Neural cell (in vitro differentiated cells): ENCODE results near the gene OSBPL5. TPM values are rescaled to one million over a fixed set of nuclear protein-coding genes. Genes with fewer than 3 reads are reported as not detected.

ENCODE experiments used
- H2AFZ ChIP-seq: fragments of 200-600, 300-800 bp; sonication (generic), shearing (Covaris generic); 2 replicates; pipeline ENCODE4 v1.6.0; 2014; ENCODE audit warnings: low read depth, mild to moderate bottlenecking, antibody characterized with exemption, low read length, moderate library complexity
- H3F3A ChIP-seq: fragments of 200-600 bp; shearing (Covaris generic); 2 replicates; pipeline ENCODE4 v1.6.1; 2016; ENCODE audit warnings: mild to moderate bottlenecking, moderate library complexity, mixed read lengths, antibody characterized with exemption, low read length; ENCODE audit not compliant: insufficient read depth, poor library complexity, severe bottlenecking
- H3K27ac ChIP-seq: fragments of 200-600, 300-800 bp; sonication (generic), shearing (Covaris generic); 2 replicates; pipeline ENCODE4 v1.5.1; 2014; ENCODE audit warnings: mild to moderate bottlenecking, low read length, moderate library complexity
- H3K27me3 ChIP-seq: fragments of 300-800, 200-600 bp; sonication (generic), shearing (Covaris generic); 2 replicates; pipeline ENCODE4 v1.6.0; 2014; ENCODE audit warnings: mild to moderate bottlenecking, low read depth, low read length, moderate library complexity; ENCODE audit not compliant: insufficient read depth
- H3K36me3 ChIP-seq: fragments of 300-800, 200-600 bp; sonication (generic), shearing (Covaris generic); 2 replicates; pipeline ENCODE4 v1.5.1; 2014; ENCODE audit warnings: mild to moderate bottlenecking, antibody characterized with exemption, low read length, moderate library complexity; ENCODE audit not compliant: insufficient read depth
- H3K4me2 ChIP-seq: fragments of 300-800, 200-600 bp; sonication (generic), shearing (Covaris generic); 2 replicates; pipeline ENCODE4 v1.6.0; 2014; ENCODE audit warnings: mild to moderate bottlenecking, low read length
- H3K4me3 ChIP-seq: fragments of 300-800, 200-600 bp; sonication (generic), shearing (Covaris generic); 2 replicates; pipeline ENCODE4 v1.5.1; 2014; ENCODE audit warnings: mild to moderate bottlenecking, low read length, moderate library complexity
- H3K79me2 ChIP-seq: fragments of 200-600 bp; shearing (Covaris generic); replicated peaks from 2 replicates; pipeline ENCODE4 v1.6.0; 2014; ENCODE audit warnings: mild to moderate bottlenecking, low read length, moderate library complexity; ENCODE audit not compliant: insufficient read depth
- H3K9ac ChIP-seq: fragments of 300-800, 200-600 bp; sonication (generic), shearing (Covaris generic); 2 replicates; pipeline ENCODE4 v1.6.1; 2016; ENCODE audit warnings: mild to moderate bottlenecking, low read length, mixed read lengths
- H3K9me2 ChIP-seq: fragments of 200-600 bp; shearing (Covaris generic); 2 replicates; pipeline ENCODE4 v1.6.1; 2016; ENCODE audit warnings: mild to moderate bottlenecking, low read length, mixed read lengths; ENCODE audit not compliant: insufficient read depth
- H3K9me3 ChIP-seq: fragments of 200-600, 300-800 bp; sonication (generic), shearing (Covaris generic); 2 replicates; pipeline ENCODE4 v1.6.1; 2016; ENCODE audit warnings: mild to moderate bottlenecking, mixed run types, low read length, moderate library complexity, mixed read lengths
- H4K20me1 ChIP-seq: fragments of 200-600 bp; shearing (Covaris generic); 2 replicates; pipeline ENCODE4 v1.6.1; 2016; ENCODE audit warnings: mild to moderate bottlenecking, mixed run types; ENCODE audit not compliant: insufficient read depth
- EP300 ChIP-seq: fragments of 450-650 bp; conservative IDR thresholded peaks from 2 replicates; pipeline ENCODE4 v1.6.1; 2014; ENCODE audit warnings: antibody characterized with exemption, mild to moderate bottlenecking, moderate library complexity; ENCODE audit not compliant: poor library complexity, severe bottlenecking
- EZH2 ChIP-seq: fragments of 200-600, 300-800 bp; shearing (Covaris generic), sonication (generic); IDR thresholded peaks from 2 replicates; pipeline ENCODE4 v1.6.1; 2014; ENCODE audit warnings: antibody characterized with exemption, low read length, borderline replicate concordance, mild to moderate bottlenecking; ENCODE audit not compliant: insufficient read depth, poor library complexity, severe bottlenecking
- MXI1 ChIP-seq: fragments of 450-650 bp; conservative IDR thresholded peaks from 2 replicates; pipeline ENCODE4 v1.6.1; 2014; ENCODE audit warnings: antibody characterized with exemption, mild to moderate bottlenecking; ENCODE audit not compliant: poor library complexity, severe bottlenecking
- POLR2AphosphoS5 ChIP-seq: IDR thresholded peaks from 2 replicates; pipeline ENCODE4 v1.6.1; 2012
- RAD21 ChIP-seq: fragments of 450-650 bp; conservative IDR thresholded peaks from 2 replicates; pipeline ENCODE4 v1.6.1; 2014; ENCODE audit warnings: antibody characterized with exemption, mild to moderate bottlenecking, moderate library complexity
- SMC3 ChIP-seq: fragments of 450-650 bp; conservative IDR thresholded peaks from 2 replicates; pipeline ENCODE4 v1.6.1; 2014; ENCODE audit warnings: antibody characterized with exemption, mild to moderate bottlenecking, moderate library complexity; ENCODE audit not compliant: poor library complexity
- TAF1 ChIP-seq: IDR thresholded peaks from 2 replicates; pipeline ENCODE4 v1.6.1; 2012; ENCODE audit warnings: low read depth
- polyA plus RNA-seq: library from polyadenylated mRNA; depleted of rRNA; stranded (reverse); fragments of >200 nt; gene quantifications from 2 replicates; pipeline ENCODE4 v1.2.3, GENCODE V29; 2014
- TF ChIP-seq, protein P1 (sequence below): IDR thresholded peaks from 2 replicates; pipeline ENCODE4 v1.6.1; 2012; ENCODE audit warnings: borderline replicate concordance
- TF ChIP-seq, protein P2 (sequence below): fragments of 450-650 bp; IDR thresholded peaks from 2 replicates; pipeline ENCODE4 v1.5.1; 2014; ENCODE audit warnings: antibody characterized with exemption, mild to moderate bottlenecking, moderate library complexity; ENCODE audit not compliant: poor library complexity, severe bottlenecking

The OSBPL5 gene
- polyA plus RNA-seq, 1 donor from 2014 or later: 49.1 TPM

DNA sequence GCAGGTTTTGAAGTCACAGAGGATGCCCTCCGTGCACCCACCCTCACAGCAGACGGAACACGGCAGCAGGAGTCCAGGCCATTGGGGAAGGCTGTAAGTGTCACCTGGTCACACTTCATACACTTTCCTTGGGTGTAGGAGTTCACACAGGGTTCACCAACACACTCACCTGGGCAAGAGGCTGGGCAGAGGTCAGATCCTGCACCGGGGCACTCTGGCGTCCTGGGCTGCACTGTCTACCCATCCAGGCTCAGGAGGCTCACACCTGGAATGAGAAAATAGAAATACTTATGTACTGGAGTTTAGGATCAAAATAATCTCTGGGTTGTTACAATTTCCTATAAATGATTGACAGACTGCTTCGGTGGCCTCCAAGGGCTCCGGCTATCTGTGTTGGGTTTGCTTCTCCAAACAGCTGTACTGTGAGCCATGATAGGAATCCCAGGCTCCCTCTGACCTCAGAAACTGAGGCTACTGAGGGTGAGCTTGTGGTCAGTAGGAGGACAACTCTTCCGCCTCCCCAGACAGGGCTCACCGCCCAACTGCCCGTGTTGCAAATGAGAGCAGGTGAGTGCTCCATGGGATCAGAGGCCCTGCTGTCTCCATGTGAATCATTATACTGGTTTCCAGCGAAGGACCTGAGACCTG is 87.8 kb downstream of the OSBPL5 start:
- no peaks in the 10 kb centered on the region for H3K36me3 ChIP-seq

DNA sequence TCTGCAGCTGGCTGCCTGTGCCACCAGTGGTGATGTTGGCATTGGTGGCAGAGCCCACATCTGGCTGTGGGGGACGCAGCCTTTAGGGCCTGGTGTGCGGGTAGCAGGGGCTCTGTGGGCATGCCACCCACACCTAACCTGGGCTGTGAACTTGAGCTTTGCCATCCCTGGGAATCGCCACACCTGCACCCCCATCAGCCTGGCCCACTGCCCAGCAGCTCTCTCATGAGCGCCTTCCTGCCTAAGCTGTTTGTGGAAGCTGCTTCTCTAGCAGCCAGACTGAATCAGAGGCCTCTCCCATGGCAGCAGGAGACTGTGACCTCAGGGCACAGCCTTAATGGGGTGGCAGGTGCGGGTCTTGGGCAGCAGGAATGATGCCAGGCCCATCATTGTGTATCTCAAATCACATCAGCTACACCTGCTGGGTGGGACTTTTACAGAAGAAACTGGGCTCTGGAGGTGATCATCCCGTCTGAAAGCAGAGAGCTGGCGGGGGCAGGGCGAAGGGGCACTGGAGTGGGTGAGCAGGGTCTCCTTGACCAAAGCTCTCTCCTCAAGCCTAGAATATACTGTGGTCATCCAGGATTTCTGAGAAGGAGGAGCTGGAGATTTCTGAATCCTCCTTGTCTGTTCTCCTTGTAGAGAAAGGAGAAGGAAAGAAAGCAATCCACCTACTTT is 90.1 kb downstream of the OSBPL5 start:
- Histone ChIP-seq H3K9me3 (no peaks in the 10 kb centered on the region), H4K20me1 (no peaks in the 10 kb centered on the region), H3K4me2 (no peak overlapping the region), H3K27ac (no peak overlapping the region), H3K79me2 (no peaks in the 10 kb centered on the region), H3K9ac (no peak overlapping the region), H3K27me3 (no peaks in the 10 kb centered on the region), H2AFZ (no peak overlapping the region), H3F3A (no peaks in the 10 kb centered on the region), H3K9me2 (no peaks in the 10 kb centered on the region), H3K4me3 (no peak overlapping the region), H3K36me3 (no peaks in the 10 kb centered on the region)
- TF ChIP-seq, protein P1, sequence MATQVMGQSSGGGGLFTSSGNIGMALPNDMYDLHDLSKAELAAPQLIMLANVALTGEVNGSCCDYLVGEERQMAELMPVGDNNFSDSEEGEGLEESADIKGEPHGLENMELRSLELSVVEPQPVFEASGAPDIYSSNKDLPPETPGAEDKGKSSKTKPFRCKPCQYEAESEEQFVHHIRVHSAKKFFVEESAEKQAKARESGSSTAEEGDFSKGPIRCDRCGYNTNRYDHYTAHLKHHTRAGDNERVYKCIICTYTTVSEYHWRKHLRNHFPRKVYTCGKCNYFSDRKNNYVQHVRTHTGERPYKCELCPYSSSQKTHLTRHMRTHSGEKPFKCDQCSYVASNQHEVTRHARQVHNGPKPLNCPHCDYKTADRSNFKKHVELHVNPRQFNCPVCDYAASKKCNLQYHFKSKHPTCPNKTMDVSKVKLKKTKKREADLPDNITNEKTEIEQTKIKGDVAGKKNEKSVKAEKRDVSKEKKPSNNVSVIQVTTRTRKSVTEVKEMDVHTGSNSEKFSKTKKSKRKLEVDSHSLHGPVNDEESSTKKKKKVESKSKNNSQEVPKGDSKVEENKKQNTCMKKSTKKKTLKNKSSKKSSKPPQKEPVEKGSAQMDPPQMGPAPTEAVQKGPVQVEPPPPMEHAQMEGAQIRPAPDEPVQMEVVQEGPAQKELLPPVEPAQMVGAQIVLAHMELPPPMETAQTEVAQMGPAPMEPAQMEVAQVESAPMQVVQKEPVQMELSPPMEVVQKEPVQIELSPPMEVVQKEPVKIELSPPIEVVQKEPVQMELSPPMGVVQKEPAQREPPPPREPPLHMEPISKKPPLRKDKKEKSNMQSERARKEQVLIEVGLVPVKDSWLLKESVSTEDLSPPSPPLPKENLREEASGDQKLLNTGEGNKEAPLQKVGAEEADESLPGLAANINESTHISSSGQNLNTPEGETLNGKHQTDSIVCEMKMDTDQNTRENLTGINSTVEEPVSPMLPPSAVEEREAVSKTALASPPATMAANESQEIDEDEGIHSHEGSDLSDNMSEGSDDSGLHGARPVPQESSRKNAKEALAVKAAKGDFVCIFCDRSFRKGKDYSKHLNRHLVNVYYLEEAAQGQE: no peak
- TF ChIP-seq RAD21 (no peak), TAF1 (no peak), EZH2 (no peak), EP300 (no peak), MXI1 (no peak), SMC3 (no peak), POLR2AphosphoS5 (no peak)
- TF ChIP-seq, protein P2, sequence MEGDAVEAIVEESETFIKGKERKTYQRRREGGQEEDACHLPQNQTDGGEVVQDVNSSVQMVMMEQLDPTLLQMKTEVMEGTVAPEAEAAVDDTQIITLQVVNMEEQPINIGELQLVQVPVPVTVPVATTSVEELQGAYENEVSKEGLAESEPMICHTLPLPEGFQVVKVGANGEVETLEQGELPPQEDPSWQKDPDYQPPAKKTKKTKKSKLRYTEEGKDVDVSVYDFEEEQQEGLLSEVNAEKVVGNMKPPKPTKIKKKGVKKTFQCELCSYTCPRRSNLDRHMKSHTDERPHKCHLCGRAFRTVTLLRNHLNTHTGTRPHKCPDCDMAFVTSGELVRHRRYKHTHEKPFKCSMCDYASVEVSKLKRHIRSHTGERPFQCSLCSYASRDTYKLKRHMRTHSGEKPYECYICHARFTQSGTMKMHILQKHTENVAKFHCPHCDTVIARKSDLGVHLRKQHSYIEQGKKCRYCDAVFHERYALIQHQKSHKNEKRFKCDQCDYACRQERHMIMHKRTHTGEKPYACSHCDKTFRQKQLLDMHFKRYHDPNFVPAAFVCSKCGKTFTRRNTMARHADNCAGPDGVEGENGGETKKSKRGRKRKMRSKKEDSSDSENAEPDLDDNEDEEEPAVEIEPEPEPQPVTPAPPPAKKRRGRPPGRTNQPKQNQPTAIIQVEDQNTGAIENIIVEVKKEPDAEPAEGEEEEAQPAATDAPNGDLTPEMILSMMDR: no peak

More for the DNA sequence above, 87.8 kb downstream of the OSBPL5 start:
- H3K79me2 ChIP-seq: no peaks in the 10 kb centered on the region
- H3F3A ChIP-seq: no peaks in the 10 kb centered on the region
- no peaks in the 10 kb centered on the region for H3K27me3 ChIP-seq
- H3K9me2 ChIP-seq: no peaks in the 10 kb centered on the region
- H3K27ac ChIP-seq: no peak overlapping the region
- no peak overlapping the region for H3K9ac ChIP-seq
- no peak overlapping the region for H3K4me3 ChIP-seq
- TF ChIP-seq POLR2AphosphoS5 (no peak), MXI1 (no peak), TAF1 (no peak), EZH2 (no peak), EP300 (no peak), RAD21 (no peak), SMC3 (no peak)
- TF ChIP-seq, protein P1: no peak
- TF ChIP-seq, protein P2: no peak
- no peak overlapping the region for H2AFZ ChIP-seq
- no peaks in the 10 kb centered on the region for H3K9me3 ChIP-seq
- H3K4me2 ChIP-seq: no peak overlapping the region
- H4K20me1 ChIP-seq: no peaks in the 10 kb centered on the region
